PFSK-1 (cell line): ENCODE data around the gene MGAT3.

ENCODE experiments used
- FOXP2 ChIP-seq: optimal IDR thresholded peaks from 2 replicates; pipeline ENCODE3; 2011; ENCODE audit warnings: borderline replicate concordance, control low read depth, inconsistent platforms; ENCODE audit not compliant: insufficient read depth; ENCODE audit errors: extremely low read length, extremely low read depth
- POLR2AphosphoS5 ChIP-seq: IDR thresholded peaks from 2 replicates; pipeline ENCODE4 v1.6.1; 2012; ENCODE audit warnings: low read depth, mild to moderate bottlenecking, control low read depth, low read length, moderate library complexity
- SIN3A ChIP-seq: IDR thresholded peaks from 2 replicates; pipeline ENCODE4 v1.6.1; 2012; ENCODE audit warnings: mild to moderate bottlenecking, low read length, moderate library complexity, borderline replicate concordance; ENCODE audit not compliant: insufficient read depth
- TAF1 ChIP-seq: IDR thresholded peaks from 2 replicates; pipeline ENCODE4 v1.6.1; 2012; ENCODE audit warnings: low read length, control low read depth, borderline replicate concordance; ENCODE audit not compliant: insufficient read depth
- TF ChIP-seq, protein P1 (sequence below), 2 experiments: IDR thresholded peaks; 2 replicates each; pipeline versions ENCODE4 v1.6.1 to v1.8.0; 2011 to 2012; ENCODE audit warnings: low read depth in 2 of 2, low read length in 2 of 2, control low read depth in 1 of 2, inconsistent platforms in 1 of 2, mild to moderate bottlenecking in 1 of 2, moderate library complexity in 1 of 2; ENCODE audit not compliant: insufficient read depth in 1 of 2

The MGAT3 gene

DNA sequence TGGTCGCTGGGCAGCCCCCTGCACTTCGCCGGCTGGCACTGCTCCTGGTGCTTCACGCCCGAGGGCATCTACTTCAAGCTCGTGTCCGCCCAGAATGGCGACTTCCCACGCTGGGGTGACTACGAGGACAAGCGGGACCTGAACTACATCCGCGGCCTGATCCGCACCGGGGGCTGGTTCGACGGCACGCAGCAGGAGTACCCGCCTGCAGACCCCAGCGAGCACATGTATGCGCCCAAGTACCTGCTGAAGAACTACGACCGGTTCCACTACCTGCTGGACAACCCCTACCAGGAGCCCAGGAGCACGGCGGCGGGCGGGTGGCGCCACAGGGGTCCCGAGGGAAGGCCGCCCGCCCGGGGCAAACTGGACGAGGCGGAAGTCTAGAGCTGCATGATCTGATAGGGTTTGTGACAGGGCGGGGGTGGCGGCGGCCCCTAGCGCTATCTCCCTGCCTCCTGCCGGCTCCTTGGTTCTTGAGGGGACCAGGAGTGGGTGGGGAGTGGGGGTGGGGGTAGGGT lies 31.8 kb downstream of the MGAT3 start:
- TF ChIP-seq SIN3A, result no peak
- TF ChIP-seq, protein P1, sequence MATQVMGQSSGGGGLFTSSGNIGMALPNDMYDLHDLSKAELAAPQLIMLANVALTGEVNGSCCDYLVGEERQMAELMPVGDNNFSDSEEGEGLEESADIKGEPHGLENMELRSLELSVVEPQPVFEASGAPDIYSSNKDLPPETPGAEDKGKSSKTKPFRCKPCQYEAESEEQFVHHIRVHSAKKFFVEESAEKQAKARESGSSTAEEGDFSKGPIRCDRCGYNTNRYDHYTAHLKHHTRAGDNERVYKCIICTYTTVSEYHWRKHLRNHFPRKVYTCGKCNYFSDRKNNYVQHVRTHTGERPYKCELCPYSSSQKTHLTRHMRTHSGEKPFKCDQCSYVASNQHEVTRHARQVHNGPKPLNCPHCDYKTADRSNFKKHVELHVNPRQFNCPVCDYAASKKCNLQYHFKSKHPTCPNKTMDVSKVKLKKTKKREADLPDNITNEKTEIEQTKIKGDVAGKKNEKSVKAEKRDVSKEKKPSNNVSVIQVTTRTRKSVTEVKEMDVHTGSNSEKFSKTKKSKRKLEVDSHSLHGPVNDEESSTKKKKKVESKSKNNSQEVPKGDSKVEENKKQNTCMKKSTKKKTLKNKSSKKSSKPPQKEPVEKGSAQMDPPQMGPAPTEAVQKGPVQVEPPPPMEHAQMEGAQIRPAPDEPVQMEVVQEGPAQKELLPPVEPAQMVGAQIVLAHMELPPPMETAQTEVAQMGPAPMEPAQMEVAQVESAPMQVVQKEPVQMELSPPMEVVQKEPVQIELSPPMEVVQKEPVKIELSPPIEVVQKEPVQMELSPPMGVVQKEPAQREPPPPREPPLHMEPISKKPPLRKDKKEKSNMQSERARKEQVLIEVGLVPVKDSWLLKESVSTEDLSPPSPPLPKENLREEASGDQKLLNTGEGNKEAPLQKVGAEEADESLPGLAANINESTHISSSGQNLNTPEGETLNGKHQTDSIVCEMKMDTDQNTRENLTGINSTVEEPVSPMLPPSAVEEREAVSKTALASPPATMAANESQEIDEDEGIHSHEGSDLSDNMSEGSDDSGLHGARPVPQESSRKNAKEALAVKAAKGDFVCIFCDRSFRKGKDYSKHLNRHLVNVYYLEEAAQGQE (IDR thresholded peaks at IDR 0.05; ENCODE audit: insufficient read depth in 1 of 2, low read depth in 2 of 2, low read length in 2 of 2), result no peak
- no peak for TF ChIP-seq FOXP2
- TF ChIP-seq TAF1, result no peak
- TF ChIP-seq POLR2AphosphoS5, result no peak

DNA sequence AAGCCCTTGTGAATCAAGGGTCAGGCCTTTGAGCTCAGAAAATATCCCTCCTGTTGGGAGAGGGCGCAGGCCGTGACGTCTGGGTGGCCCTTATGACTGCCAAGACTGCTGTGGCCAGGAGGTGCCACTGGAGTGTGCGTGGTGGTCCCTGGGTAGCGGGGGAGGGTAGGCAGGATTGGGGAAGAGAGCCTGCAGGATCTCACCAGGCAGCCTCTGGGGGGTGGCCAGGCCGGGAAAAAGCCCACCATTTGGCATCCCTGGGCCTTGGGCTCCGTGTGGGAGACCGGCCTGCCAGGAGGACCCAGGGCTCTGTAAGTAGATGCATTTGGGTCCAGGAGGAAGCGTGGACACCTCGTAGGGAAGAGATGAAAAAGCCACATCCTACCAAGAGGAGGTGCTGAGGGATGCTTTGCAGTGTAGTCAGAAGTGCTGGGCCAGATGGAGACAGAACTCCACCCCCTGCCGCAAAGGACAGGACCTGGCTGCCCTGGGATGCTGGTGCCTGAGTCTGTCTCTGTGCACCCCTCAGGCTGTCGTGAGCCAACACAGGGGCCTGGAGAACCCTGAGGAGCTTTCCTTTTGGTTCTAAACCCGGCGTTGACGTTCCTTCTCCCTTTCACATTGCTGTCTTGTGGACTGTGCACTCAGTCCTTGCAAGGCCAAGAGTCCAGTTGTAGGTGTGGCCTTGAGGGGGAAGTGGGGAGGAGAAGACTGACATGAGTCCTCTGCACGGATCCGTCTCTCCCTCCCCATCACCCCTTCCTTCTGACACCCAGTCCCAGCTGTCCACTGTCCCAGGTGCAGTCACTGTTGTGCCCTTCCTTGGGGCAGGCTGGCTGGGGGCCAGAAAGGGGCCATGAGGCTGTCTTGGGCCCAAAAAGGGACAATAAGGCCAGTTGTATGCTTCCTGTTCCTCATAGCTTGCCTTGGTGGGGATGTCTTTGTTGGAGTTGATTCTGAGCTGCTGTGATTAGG lies 32.6 kb downstream of the MGAT3 start:
- TF ChIP-seq FOXP2 (no peak), POLR2AphosphoS5 (no peak), SIN3A (no peak)
- TF ChIP-seq, protein P1 (IDR thresholded peaks at IDR 0.05; ENCODE audit: insufficient read depth in 1 of 2, low read depth in 2 of 2, low read length in 2 of 2), result no peak

DNA sequence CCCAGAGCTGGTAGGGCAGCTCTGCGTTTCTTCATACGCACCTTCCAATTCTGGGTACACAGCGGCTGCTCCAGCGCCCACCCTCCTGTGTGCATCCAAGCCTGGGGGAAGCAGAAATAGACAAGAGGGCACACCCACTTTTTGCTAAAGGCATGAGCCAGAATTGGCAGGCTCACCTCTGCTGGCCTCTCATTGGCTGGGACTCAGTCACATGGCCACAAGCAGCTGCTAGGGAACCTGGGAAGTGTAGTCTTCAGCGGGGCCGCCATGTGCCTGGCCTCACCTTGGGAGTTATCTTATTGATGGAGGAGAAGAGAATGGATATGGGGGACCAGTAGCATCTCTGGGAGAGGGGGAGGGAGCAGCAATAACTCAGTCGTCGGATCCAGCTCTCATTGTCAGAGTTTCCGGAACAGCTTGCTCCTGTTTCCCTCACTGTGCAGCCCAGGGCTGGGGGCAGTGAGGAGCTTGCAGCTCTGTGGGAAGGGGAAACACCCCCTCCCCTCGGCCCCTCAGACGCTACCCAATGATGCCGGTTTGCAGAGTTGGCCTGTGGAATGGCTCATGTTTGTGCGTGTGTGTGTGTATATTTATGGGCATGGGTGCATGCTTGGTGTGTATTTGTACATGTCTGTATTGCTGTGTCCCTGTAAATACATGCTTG lies 33.5 kb downstream of the MGAT3 start:
- TF ChIP-seq POLR2AphosphoS5, result no peak
- TF ChIP-seq SIN3A, result no peak
- TF ChIP-seq, protein P1 (IDR thresholded peaks at IDR 0.05; ENCODE audit: insufficient read depth in 1 of 2, low read depth in 2 of 2, low read length in 2 of 2), result no peak
- no peak for TF ChIP-seq FOXP2
- no peak for TF ChIP-seq TAF1

DNA sequence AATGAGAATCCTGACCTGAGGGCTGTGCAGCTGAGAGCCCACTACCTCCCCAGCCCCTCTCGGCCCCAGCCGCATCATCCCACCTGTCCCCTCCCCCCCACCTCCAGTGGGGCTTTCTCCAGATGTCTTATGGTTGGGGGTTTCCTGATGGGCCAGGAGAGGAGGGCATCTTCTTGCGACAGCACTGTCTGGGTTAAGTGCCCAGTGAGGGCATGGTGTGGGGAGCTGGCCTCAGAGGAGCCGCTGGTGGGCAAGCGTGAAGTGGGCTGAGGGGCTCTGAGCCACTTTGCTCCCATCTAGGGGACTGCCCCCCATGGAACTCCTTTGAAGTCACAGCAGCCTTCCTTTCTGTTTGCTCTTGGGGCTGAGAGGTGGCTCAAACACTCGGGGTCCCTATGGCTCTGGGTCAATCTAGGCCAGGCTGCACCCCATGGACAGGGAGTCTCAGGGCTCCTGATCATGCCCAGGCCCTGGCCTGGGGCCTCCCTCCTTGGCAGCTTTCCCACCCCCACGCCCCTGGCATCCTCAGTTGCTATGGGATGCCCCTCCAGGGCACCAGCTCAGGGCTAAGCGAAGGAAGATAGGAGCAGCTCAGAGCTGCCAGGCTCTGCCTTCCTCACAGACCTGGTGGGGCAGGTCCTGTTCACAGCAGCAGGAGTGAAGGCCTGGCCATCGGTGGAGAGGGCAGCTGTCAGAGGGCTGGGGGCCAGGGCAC lies 34.3 kb downstream of the MGAT3 start:
- TF ChIP-seq SIN3A (no peak), POLR2AphosphoS5 (no peak), TAF1 (no peak), FOXP2 (no peak)
- TF ChIP-seq, protein P1 (IDR thresholded peaks at IDR 0.05; ENCODE audit: insufficient read depth in 1 of 2, low read depth in 2 of 2, low read length in 2 of 2), result no peak
